H1 (cell line): ENCODE data around the gene ERAS. TPM values are rescaled to one million over a fixed set of nuclear protein-coding genes. Genes with fewer than 3 reads are reported as not detected.

Experiments
- KDM4A ChIP-seq: IDR thresholded peaks from one replicate; pipeline ENCODE4 v1.7.1; 2012; ENCODE audit warnings: low read depth, mild to moderate bottlenecking, moderate library complexity, low read length, inconsistent platforms; ENCODE audit not compliant: severe bottlenecking
- RBBP5 ChIP-seq: IDR thresholded peaks from 2 replicates; pipeline ENCODE4 v1.7.1; 2012; ENCODE audit warnings: low read depth, mild to moderate bottlenecking, inconsistent platforms, low read length, moderate library complexity, borderline replicate concordance
- ZNF274 ChIP-seq: IDR thresholded peaks from 2 replicates; pipeline ENCODE4 v1.7.0; 2012; ENCODE audit warnings: low read length, borderline replicate concordance; ENCODE audit errors: extremely low read depth
- polyA plus RNA-seq, 7 experiments: library from polyadenylated mRNA; depleted of rRNA in 3 of 7; stranded (reverse) in 5 of 7; unstranded in 2 of 7; fragments of >200 nt in 5 of 7; fragments of 200-250 nt in 2 of 7; gene quantifications; 1 replicate in 5 of 7; 2 replicates in 1 of 7; 4 replicates in 1 of 7; pipeline versions ENCODE4 v1.2.1 to v1.2.3, GENCODE V29; 2011 to 2013; ENCODE audit warnings: missing spikeins in 2 of 7, mixed read lengths in 2 of 7
- total RNA-seq: library from RNA; stranded (reverse); fragmentation: NEBNext Ultra II Directional; extraction: Animal tissue kit (Norgen Biotek cat#: 25700); gene quantifications from 2 replicates; pipeline ENCODE4 v1.2.1, GENCODE V29; 2021
- TF ChIP-seq, protein P1 (sequence below): fragments of 300-600 bp; sonication (generic); IDR thresholded peaks from 2 replicates; pipeline ENCODE4 v1.7.1; 2012; ENCODE audit warnings: low read length, moderate library complexity, mild to moderate bottlenecking, inconsistent platforms; ENCODE audit not compliant: insufficient replicate concordance
- TF ChIP-seq, protein P2 (sequence below): IDR thresholded peaks from 2 replicates; pipeline ENCODE4 v1.6.1; 2011; ENCODE audit warnings: low read depth, mild to moderate bottlenecking, low read length; ENCODE audit not compliant: insufficient read depth
- TF ChIP-seq, protein P3 (sequence below): IDR thresholded peaks from 2 replicates; pipeline ENCODE4 v1.6.1; 2012; ENCODE audit warnings: low read length, inconsistent platforms

Gene ERAS
- total and polyA plus RNA-seq, 2 of the 8 experiments (the other 6 are each of a cell fraction or from before 2014, with no cell fraction given): 0.70 TPM; not detected in 1

DNA sequence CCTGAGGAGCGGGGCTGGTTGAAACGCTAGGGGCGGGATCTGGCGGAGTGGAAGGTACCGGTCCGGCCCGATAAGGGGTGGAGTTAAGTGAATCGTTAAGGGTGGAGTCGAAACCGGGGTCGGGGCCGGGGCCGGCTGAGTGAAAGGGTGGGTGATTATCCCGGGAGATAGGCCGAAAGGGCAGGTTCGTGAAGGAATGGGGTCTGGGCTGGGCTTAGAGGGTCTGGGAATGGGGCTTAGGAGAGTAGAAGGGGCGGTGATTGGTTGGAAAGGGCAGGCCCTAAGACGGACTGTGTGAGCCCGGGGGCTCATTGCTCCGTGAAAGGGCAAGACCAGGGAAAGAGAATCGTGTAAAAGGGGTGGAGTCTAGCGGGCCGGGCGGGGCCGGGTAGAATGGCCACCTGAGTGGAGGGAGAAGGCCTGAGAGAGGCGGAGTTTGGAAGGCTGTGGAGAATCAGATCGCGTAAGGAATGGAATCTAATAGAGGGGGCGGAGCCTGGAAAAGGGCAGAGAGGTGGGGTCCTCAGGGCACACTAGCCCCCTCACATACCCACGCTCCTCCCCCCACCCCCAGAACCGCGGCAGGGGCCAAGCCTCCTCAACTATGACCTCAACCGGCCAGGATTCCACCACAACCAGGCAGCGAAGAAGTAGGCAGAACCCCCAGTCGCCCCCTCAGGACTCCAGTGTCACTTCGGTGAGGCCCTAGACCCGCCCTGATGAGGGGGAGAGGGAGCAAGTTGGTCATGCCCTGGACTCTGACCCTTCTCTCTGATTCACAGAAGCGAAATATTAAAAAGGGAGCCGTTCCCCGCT, 24.0 kb upstream of the ERAS start (continued):
- TF ChIP-seq, protein P1, sequence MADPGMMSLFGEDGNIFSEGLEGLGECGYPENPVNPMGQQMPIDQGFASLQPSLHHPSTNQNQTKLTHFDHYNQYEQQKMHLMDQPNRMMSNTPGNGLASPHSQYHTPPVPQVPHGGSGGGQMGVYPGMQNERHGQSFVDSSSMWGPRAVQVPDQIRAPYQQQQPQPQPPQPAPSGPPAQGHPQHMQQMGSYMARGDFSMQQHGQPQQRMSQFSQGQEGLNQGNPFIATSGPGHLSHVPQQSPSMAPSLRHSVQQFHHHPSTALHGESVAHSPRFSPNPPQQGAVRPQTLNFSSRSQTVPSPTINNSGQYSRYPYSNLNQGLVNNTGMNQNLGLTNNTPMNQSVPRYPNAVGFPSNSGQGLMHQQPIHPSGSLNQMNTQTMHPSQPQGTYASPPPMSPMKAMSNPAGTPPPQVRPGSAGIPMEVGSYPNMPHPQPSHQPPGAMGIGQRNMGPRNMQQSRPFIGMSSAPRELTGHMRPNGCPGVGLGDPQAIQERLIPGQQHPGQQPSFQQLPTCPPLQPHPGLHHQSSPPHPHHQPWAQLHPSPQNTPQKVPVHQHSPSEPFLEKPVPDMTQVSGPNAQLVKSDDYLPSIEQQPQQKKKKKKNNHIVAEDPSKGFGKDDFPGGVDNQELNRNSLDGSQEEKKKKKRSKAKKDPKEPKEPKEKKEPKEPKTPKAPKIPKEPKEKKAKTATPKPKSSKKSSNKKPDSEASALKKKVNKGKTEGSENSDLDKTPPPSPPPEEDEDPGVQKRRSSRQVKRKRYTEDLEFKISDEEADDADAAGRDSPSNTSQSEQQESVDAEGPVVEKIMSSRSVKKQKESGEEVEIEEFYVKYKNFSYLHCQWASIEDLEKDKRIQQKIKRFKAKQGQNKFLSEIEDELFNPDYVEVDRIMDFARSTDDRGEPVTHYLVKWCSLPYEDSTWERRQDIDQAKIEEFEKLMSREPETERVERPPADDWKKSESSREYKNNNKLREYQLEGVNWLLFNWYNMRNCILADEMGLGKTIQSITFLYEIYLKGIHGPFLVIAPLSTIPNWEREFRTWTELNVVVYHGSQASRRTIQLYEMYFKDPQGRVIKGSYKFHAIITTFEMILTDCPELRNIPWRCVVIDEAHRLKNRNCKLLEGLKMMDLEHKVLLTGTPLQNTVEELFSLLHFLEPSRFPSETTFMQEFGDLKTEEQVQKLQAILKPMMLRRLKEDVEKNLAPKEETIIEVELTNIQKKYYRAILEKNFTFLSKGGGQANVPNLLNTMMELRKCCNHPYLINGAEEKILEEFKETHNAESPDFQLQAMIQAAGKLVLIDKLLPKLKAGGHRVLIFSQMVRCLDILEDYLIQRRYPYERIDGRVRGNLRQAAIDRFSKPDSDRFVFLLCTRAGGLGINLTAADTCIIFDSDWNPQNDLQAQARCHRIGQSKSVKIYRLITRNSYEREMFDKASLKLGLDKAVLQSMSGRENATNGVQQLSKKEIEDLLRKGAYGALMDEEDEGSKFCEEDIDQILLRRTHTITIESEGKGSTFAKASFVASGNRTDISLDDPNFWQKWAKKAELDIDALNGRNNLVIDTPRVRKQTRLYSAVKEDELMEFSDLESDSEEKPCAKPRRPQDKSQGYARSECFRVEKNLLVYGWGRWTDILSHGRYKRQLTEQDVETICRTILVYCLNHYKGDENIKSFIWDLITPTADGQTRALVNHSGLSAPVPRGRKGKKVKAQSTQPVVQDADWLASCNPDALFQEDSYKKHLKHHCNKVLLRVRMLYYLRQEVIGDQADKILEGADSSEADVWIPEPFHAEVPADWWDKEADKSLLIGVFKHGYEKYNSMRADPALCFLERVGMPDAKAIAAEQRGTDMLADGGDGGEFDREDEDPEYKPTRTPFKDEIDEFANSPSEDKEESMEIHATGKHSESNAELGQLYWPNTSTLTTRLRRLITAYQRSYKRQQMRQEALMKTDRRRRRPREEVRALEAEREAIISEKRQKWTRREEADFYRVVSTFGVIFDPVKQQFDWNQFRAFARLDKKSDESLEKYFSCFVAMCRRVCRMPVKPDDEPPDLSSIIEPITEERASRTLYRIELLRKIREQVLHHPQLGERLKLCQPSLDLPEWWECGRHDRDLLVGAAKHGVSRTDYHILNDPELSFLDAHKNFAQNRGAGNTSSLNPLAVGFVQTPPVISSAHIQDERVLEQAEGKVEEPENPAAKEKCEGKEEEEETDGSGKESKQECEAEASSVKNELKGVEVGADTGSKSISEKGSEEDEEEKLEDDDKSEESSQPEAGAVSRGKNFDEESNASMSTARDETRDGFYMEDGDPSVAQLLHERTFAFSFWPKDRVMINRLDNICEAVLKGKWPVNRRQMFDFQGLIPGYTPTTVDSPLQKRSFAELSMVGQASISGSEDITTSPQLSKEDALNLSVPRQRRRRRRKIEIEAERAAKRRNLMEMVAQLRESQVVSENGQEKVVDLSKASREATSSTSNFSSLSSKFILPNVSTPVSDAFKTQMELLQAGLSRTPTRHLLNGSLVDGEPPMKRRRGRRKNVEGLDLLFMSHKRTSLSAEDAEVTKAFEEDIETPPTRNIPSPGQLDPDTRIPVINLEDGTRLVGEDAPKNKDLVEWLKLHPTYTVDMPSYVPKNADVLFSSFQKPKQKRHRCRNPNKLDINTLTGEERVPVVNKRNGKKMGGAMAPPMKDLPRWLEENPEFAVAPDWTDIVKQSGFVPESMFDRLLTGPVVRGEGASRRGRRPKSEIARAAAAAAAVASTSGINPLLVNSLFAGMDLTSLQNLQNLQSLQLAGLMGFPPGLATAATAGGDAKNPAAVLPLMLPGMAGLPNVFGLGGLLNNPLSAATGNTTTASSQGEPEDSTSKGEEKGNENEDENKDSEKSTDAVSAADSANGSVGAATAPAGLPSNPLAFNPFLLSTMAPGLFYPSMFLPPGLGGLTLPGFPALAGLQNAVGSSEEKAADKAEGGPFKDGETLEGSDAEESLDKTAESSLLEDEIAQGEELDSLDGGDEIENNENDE: no peak
- TF ChIP-seq RBBP5 (no peak), ZNF274 (no peak), KDM4A (no peak)
- TF ChIP-seq, protein P2, sequence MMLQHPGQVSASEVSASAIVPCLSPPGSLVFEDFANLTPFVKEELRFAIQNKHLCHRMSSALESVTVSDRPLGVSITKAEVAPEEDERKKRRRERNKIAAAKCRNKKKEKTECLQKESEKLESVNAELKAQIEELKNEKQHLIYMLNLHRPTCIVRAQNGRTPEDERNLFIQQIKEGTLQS: no peak
- TF ChIP-seq, protein P3, sequence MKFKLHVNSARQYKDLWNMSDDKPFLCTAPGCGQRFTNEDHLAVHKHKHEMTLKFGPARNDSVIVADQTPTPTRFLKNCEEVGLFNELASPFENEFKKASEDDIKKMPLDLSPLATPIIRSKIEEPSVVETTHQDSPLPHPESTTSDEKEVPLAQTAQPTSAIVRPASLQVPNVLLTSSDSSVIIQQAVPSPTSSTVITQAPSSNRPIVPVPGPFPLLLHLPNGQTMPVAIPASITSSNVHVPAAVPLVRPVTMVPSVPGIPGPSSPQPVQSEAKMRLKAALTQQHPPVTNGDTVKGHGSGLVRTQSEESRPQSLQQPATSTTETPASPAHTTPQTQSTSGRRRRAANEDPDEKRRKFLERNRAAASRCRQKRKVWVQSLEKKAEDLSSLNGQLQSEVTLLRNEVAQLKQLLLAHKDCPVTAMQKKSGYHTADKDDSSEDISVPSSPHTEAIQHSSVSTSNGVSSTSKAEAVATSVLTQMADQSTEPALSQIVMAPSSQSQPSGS: no peak
